ENCODE measurements around the gene SLC7A1.

SLC7A1 gene

DNA sequence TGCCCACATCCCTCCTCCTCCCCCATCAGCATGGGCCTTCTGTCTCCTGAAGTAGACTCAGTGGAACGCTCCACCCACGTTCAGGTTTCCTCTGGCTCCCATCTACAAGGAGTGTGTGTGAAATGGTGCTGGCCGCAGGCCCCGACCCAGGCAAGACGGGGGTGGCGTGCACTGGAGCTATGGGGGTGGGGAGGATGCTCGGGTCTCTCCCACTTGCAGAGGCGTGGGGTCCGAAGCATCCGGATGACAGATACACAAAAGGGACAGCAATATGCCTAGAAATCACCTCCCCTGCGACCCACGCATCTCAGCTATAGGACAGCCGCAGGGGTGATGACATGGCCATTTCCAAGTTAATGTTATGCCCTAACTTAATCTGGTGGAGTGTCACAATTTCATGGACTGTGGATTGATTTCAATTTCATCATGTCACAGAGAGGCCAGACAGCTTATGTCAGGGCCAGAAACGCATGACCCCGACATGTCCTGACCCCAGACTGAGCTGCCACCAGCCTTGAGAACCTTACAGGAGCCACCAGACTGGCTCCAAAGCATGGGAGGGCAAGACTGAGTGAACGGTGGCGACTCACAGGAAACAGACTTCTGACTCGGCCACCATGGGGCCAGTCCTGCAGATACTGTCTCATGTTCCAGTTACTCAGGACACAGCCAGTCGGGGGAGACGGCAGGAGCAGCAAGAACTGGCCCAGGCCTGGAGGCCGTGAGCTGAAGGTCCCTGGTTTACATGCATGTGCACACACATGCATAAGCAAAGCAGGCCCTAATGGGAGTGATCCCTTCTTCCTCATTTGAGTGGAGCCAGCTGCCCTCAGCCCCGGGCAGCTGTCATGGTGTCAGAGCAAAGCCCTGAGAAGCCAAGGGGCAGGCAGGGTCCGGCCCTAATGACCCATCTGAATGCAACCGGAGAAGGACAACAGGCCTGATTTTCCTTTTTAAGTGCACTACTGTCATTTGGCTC is 82.2 kb downstream of the SLC7A1 start:
- Histone ChIP-seq H4K20me1 (ENCODE audit: low read depth, low read length) (no peaks in the 10 kb centered on the region), H3K9me2 (replicated peaks; ENCODE audit: insufficient read depth, low read length) (no peaks in the 10 kb centered on the region), H3K36me3 (ENCODE audit: low read length) (peaks cover 3% of the 10 kb centered on the region; the same call in 1 of the 2 replicates), H3K9ac (ENCODE audit: low read length) (no peak overlapping the region), H3K9me3 (ENCODE audit: insufficient read depth, low read length) (no peaks in the 10 kb centered on the region), H3K27ac (ENCODE audit: low read depth, low read length) (no peak overlapping the region), H3F3A (ENCODE audit: insufficient read depth) (peaks cover 10% of the 10 kb centered on the region), H3K4me2 (ENCODE audit: low read depth, low read length, poor library complexity, severe bottlenecking) (no peak overlapping the region), H3K4me3 (ENCODE audit: insufficient read depth, low read length, poor library complexity, severe bottlenecking) (no peak overlapping the region), H3K27me3 (ENCODE audit: low read length) (no peaks in the 10 kb centered on the region), H2AFZ (ENCODE audit: low read depth, low read length, severe bottlenecking) (no peak overlapping the region), H3K79me2 (ENCODE audit: insufficient read depth, low read length) (no peaks in the 10 kb centered on the region)
- TF ChIP-seq CTCF (IDR thresholded peaks at IDR 0.05; ENCODE audit: insufficient read depth, low read length, poor library complexity, severe bottlenecking), result no peak
- TF ChIP-seq EZH2phosphoT487 (conservative IDR thresholded peaks at IDR 0.05; ENCODE audit: low read length), result no peak

DNA sequence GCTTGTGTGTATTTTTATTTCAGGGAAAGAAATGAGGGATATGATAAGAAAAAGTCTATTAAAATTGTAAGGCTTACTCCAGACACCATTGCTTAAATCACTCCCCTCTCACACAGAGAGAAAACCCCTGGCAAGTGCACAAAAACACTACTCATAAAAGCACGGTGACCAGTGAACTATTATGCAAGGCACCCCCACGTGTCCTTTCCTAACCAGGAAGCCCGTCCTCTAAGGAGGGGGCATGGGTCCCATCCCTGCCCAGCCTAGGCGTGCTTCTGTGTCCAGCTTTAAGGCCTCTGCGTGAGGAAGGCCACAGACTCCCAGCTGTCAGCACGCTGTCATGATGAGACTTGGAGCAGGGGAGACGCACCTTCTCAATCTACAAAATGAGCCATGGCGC is 83.5 kb downstream of the SLC7A1 start:
- Histone ChIP-seq H3K27ac (ENCODE audit: low read depth, low read length) (no peak overlapping the region), H3K9ac (ENCODE audit: low read length) (no peak overlapping the region), H2AFZ (ENCODE audit: low read depth, low read length, severe bottlenecking) (no peak overlapping the region), H3F3A (ENCODE audit: insufficient read depth) (peaks cover 10% of the 10 kb centered on the region), H3K4me3 (ENCODE audit: insufficient read depth, low read length, poor library complexity, severe bottlenecking) (no peak overlapping the region), H3K4me2 (ENCODE audit: low read depth, low read length, poor library complexity, severe bottlenecking) (no peak overlapping the region), H3K27me3 (ENCODE audit: low read length) (no peaks in the 10 kb centered on the region), H4K20me1 (ENCODE audit: low read depth, low read length) (no peaks in the 10 kb centered on the region), H3K79me2 (ENCODE audit: insufficient read depth, low read length) (no peaks in the 10 kb centered on the region), H3K9me3 (ENCODE audit: insufficient read depth, low read length) (no peaks in the 10 kb centered on the region), H3K36me3 (ENCODE audit: low read length) (no peaks in the 10 kb centered on the region; the same call in 1 of the 2 replicates), H3K9me2 (replicated peaks; ENCODE audit: insufficient read depth, low read length) (no peaks in the 10 kb centered on the region)
- no peak for TF ChIP-seq CTCF (IDR thresholded peaks at IDR 0.05; ENCODE audit: insufficient read depth, low read length, poor library complexity, severe bottlenecking)
- no peak for TF ChIP-seq EZH2phosphoT487 (conservative IDR thresholded peaks at IDR 0.05; ENCODE audit: low read length)

DNA sequence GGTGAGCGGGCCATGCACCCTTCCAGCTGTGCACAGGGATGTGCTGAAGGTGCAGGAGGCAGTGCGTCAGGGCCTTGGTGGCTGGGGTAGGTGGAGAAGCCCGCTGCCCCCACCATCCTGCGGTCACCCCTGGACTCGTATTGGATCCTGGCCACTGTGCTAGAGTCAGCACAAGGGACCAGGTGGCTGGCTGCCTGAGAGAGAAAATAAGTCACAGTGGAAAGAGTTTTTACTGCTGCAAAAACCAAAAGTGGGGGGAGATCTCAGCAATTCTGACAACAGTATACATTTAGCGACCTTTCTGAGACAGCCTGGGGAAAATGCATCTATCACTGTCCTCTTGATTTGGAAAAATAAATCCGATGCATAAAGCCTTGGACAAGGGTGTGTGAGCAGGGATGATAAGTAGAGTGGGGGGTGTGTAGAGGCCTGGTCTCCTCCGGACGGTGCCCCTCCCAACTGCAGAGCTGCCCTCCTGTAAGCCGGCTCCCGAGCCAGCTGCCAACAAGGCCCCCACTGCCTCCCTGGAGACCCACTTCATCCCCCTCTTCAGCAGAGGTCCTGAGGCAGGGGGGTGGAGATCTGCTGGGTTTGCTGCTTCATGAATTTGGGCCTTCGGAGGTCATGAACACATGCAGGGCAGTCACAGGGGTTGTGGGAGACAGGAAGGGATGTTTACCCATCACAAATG is 84.2 kb downstream of the SLC7A1 start:
- H3K79me2 ChIP-seq (ENCODE audit: insufficient read depth, low read length), result no peaks in the 10 kb centered on the region

More for the DNA sequence above, 84.2 kb downstream of the SLC7A1 start:
- Histone ChIP-seq H3K36me3 (ENCODE audit: low read length) (no peaks in the 10 kb centered on the region; the same call in 1 of the 2 replicates), H4K20me1 (ENCODE audit: low read depth, low read length) (no peaks in the 10 kb centered on the region; the same call in 1 of the 2 replicates), H3K4me2 (ENCODE audit: low read depth, low read length, poor library complexity, severe bottlenecking) (no peak overlapping the region), H3K27ac (ENCODE audit: low read depth, low read length) (no peak overlapping the region), H3K9me3 (ENCODE audit: insufficient read depth, low read length) (no peaks in the 10 kb centered on the region), H3K4me3 (ENCODE audit: insufficient read depth, low read length, poor library complexity, severe bottlenecking) (no peak overlapping the region), H3K27me3 (ENCODE audit: low read length) (no peaks in the 10 kb centered on the region), H3K9me2 (replicated peaks; ENCODE audit: insufficient read depth, low read length) (no peaks in the 10 kb centered on the region), H3F3A (ENCODE audit: insufficient read depth) (peaks cover 10% of the 10 kb centered on the region), H3K9ac (ENCODE audit: low read length) (no peak overlapping the region), H2AFZ (ENCODE audit: low read depth, low read length, severe bottlenecking) (no peak overlapping the region)
- TF ChIP-seq CTCF (IDR thresholded peaks at IDR 0.05; ENCODE audit: insufficient read depth, low read length, poor library complexity, severe bottlenecking) (no peak), EZH2phosphoT487 (conservative IDR thresholded peaks at IDR 0.05; ENCODE audit: low read length) (no peak)
